ENCODE measurements around the gene ALKAL2.

Gene ALKAL2

GRCh38 chr2:234421-234820, 53.5 kb downstream of the ALKAL2 start:
- peaks cover 22% of the 10 kb centered on the region for H3K36me3 ChIP-seq (ENCODE audit: insufficient read depth, low read length)
- H3K4me3 ChIP-seq (ENCODE audit: low read length): no peak overlapping the region
- no peaks in the 10 kb centered on the region for H3K27me3 ChIP-seq (ENCODE audit: control insufficient read depth, insufficient read depth, low read length)
- H3K9me3 ChIP-seq (replicated peaks; ENCODE audit: low read length): no peaks in the 10 kb centered on the region
- no peak overlapping the region for H3K9ac ChIP-seq (ENCODE audit: low read depth, low read length)
- H3K4me1 ChIP-seq (ENCODE audit: control insufficient read depth, insufficient read depth, low read length): no peaks in the 10 kb centered on the region
- no peak overlapping the region for H3K4me2 ChIP-seq (ENCODE audit: low read length)

GRCh38 chr2:233030-233429, 54.9 kb downstream of the ALKAL2 start:
- no peaks in the 10 kb centered on the region for H3K4me1 ChIP-seq (ENCODE audit: control insufficient read depth, insufficient read depth, low read length)

GRCh38 chr2:231521-232185, 56.2 kb downstream of the ALKAL2 start:
- no peak overlapping the region for H3K9ac ChIP-seq (ENCODE audit: low read depth, low read length)

More at GRCh38 chr2:233030-233429, 54.9 kb downstream of the ALKAL2 start:
- Histone ChIP-seq H3K9ac (ENCODE audit: low read depth, low read length) (no peak overlapping the region), H3K27me3 (ENCODE audit: control insufficient read depth, insufficient read depth, low read length) (no peaks in the 10 kb centered on the region), H3K4me3 (ENCODE audit: low read length) (no peak overlapping the region), H3K9me3 (replicated peaks; ENCODE audit: low read length) (no peaks in the 10 kb centered on the region), H3K36me3 (ENCODE audit: insufficient read depth, low read length) (peaks cover 22% of the 10 kb centered on the region), H3K4me2 (ENCODE audit: low read length) (no peak overlapping the region)

More at GRCh38 chr2:231521-232185, 56.2 kb downstream of the ALKAL2 start:
- no peak overlapping the region for H3K4me2 ChIP-seq (ENCODE audit: low read length)
- no peak overlapping the region for H3K4me3 ChIP-seq (ENCODE audit: low read length)
- no peaks in the 10 kb centered on the region for H3K4me1 ChIP-seq (ENCODE audit: control insufficient read depth, insufficient read depth, low read length)
- no peaks in the 10 kb centered on the region for H3K9me3 ChIP-seq (replicated peaks; ENCODE audit: low read length)
- no peaks in the 10 kb centered on the region for H3K27me3 ChIP-seq (ENCODE audit: control insufficient read depth, insufficient read depth, low read length)
- peaks cover 27% of the 10 kb centered on the region for H3K36me3 ChIP-seq (ENCODE audit: insufficient read depth, low read length)

All from skeletal muscle satellite cell (primary cell).